WTC11 (cell line): Measurements from ENCODE around the gene FAM163A.

Experiments
- CTCF ChIP-seq: fragments of 200-600 bp; IDR thresholded peaks from 2 replicates; pipeline ENCODE4 v1.8.0; 2022; ENCODE audit warnings: antibody characterized with exemption
- ELF4 ChIP-seq: sonication (generic); formaldehyde crosslinking; IDR thresholded peaks from 2 replicates; pipeline ENCODE4 v1.8.1; 2022; ENCODE audit warnings: low read depth, mild to moderate bottlenecking, moderate library complexity, missing genetic modification reagents
- NFYB ChIP-seq: sonication (generic); formaldehyde crosslinking; conservative IDR thresholded peaks from 2 replicates; pipeline ENCODE4 v1.8.0; 2022; ENCODE audit warnings: low read depth, missing genetic modification reagents
- TCF7 ChIP-seq: sonication (generic); formaldehyde crosslinking; IDR thresholded peaks from 2 replicates; pipeline ENCODE4 v1.8.0; 2022; ENCODE audit warnings: mild to moderate bottlenecking, low read depth, missing genetic modification reagents, moderate library complexity
- TF ChIP-seq, protein P1 (sequence below): sonication (generic); formaldehyde crosslinking; IDR thresholded peaks from 2 replicates; pipeline ENCODE4 v1.8.1; 2023; ENCODE audit warnings: mild to moderate bottlenecking, missing genetic modification reagents
- TF ChIP-seq, protein P2 (sequence below): sonication (generic); formaldehyde crosslinking; IDR thresholded peaks from 2 replicates; pipeline ENCODE4 v1.8.1; 2023; ENCODE audit warnings: mild to moderate bottlenecking, missing genetic modification reagents, moderate library complexity

DNA sequence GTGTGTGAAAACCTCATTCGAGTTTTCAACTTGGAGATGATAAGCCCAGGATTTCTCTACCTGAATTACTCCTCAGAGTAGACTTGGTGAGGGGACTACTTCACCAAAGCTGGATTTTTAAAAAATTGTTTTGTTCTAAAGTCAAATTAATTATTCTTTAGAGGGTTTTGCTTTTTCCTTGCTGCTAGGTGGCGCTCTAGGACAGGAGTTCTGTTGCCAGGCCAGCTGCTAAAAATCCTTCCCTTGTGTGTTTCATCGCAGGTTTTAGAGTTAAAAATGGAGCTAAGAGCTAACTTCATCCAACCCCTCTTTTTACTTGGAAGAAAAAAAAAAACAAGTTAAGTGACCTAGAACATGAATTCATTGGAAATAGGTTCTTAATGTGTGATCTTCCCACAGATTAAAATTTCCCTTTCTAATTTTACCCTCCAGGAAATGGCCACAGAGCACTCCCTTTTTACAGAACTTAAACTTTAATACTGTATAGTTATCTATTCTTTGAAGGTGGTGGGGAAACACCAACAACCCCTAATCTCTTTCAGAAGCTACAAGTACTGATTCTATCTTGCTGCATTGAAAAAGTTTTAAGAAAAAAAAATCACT lies 36.7 kb upstream of the FAM163A start:
- TF ChIP-seq CTCF: peak; percentile 68
- TF ChIP-seq TCF7 (CRISPR knock-in tag): no peak
- TF ChIP-seq, protein P1, sequence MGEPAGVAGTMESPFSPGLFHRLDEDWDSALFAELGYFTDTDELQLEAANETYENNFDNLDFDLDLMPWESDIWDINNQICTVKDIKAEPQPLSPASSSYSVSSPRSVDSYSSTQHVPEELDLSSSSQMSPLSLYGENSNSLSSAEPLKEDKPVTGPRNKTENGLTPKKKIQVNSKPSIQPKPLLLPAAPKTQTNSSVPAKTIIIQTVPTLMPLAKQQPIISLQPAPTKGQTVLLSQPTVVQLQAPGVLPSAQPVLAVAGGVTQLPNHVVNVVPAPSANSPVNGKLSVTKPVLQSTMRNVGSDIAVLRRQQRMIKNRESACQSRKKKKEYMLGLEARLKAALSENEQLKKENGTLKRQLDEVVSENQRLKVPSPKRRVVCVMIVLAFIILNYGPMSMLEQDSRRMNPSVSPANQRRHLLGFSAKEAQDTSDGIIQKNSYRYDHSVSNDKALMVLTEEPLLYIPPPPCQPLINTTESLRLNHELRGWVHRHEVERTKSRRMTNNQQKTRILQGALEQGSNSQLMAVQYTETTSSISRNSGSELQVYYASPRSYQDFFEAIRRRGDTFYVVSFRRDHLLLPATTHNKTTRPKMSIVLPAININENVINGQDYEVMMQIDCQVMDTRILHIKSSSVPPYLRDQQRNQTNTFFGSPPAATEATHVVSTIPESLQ (CRISPR knock-in tag): no peak
- TF ChIP-seq NFYB (CRISPR knock-in tag): no peak
- TF ChIP-seq, protein P2, sequence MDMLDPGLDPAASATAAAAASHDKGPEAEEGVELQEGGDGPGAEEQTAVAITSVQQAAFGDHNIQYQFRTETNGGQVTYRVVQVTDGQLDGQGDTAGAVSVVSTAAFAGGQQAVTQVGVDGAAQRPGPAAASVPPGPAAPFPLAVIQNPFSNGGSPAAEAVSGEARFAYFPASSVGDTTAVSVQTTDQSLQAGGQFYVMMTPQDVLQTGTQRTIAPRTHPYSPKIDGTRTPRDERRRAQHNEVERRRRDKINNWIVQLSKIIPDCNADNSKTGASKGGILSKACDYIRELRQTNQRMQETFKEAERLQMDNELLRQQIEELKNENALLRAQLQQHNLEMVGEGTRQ (CRISPR knock-in tag): no peak
- TF ChIP-seq ELF4: no peak
